HUES64 (cell line): Measurements from ENCODE around the gene KIDINS220. TPM values are rescaled to one million over a fixed set of nuclear protein-coding genes. Genes with fewer than 3 reads are reported as not detected.

Source experiments
- H3K27ac ChIP-seq: 2 replicates; pipeline ENCODE4 v1.7.0; 2013; ENCODE audit warnings: low read depth, low read length, inconsistent platforms
- H3K27me3 ChIP-seq: 2 replicates; pipeline ENCODE4 v1.6.1; 2013; ENCODE audit warnings: mild to moderate bottlenecking, low read length; ENCODE audit not compliant: insufficient read depth
- H3K36me3 ChIP-seq: 2 replicates; pipeline ENCODE4 v1.6.1; 2013; ENCODE audit warnings: mild to moderate bottlenecking, low read length; ENCODE audit not compliant: insufficient read depth
- H3K4me1 ChIP-seq: 2 replicates; pipeline ENCODE4 v1.6.1; 2013; ENCODE audit warnings: mild to moderate bottlenecking, low read length, moderate library complexity; ENCODE audit not compliant: insufficient read depth
- H3K4me3 ChIP-seq: 2 replicates; pipeline ENCODE4 v1.5.1; 2013; ENCODE audit warnings: mild to moderate bottlenecking, low read length, moderate library complexity
- H3K9ac ChIP-seq: 2 replicates; pipeline ENCODE4 v1.6.1; 2013; ENCODE audit warnings: mild to moderate bottlenecking, low read depth, low read length
- H3K9me3 ChIP-seq: 2 replicates; pipeline ENCODE4 v1.6.1; 2013; ENCODE audit warnings: low read depth, low read length; ENCODE audit not compliant: insufficient read depth
- WGBS: fragments of 150-250, 120-280 bp; methylation state at CpG from one replicate; pipeline ENCODE4 v1.1.7; 2013; ENCODE audit warnings: missing lambda C conversion rate; 5-methylcytosine and 5-hydroxymethylcytosine counted together
- polyA plus RNA-seq, 2 experiments: library from polyadenylated mRNA; stranded (reverse); fragments of 50-300 nt; gene quantifications; one replicate each; pipeline ENCODE4 v1.2.3, GENCODE V29; 2013

KIDINS220 gene
- 18.3 TPM for polyA plus RNA-seq (2013, experiment 1 of 2)
- 20.7 TPM for polyA plus RNA-seq (2013, experiment 2 of 2)

- Histone ChIP-seq H3K9ac (peak within 1 kb of the TSS; percentile 75), H3K27ac (no peak within 1 kb of the TSS), H3K4me1 (0 out of 2 replicates have a peak, but pooled peaks cover 8% of the 10 kb centered on the region), H3K36me3 (no peaks in the 10 kb centered on the region), H3K27me3 (no peaks in the 10 kb centered on the region), H3K9me3 (no peaks in the 10 kb centered on the region), H3K4me3 (peak within 1 kb of the TSS; percentile 98)
- under 1% methylated on average over 67 of the region's 67 CpGs for WGBS
These were observed at the start of gene KIDINS220 for GRCh38 chr2:8836971-8837794. TSS of gene KIDINS220 (minus strand) at chr2:8837613. CDS start at chr2:8827093, 10,520 bp downstream.

GRCh38 chr2:8886876-8887275 is 49.5 kb upstream of the KIDINS220 start:
- Histone ChIP-seq H3K27ac (no peak overlapping the region), H3K4me1 (peaks cover 11% of the 10 kb centered on the region), H3K4me3 (no peak overlapping the region), H3K9me3 (no peaks in the 10 kb centered on the region), H3K36me3 (no peaks in the 10 kb centered on the region), H3K9ac (no peak overlapping the region), H3K27me3 (no peaks in the 10 kb centered on the region)
- 94% methylated on average over 1 of the region's 2 CpGs for WGBS

- 100% methylated on average over 1 of the region's 1 CpG for whole genome bisulfite sequencing
- H3K27ac ChIP-seq = no peak overlapping the region
- H3K4me1 ChIP-seq = peaks cover 11% of the 10 kb centered on the region
- no peaks in the 10 kb centered on the region for H3K27me3 ChIP-seq
- no peak overlapping the region for H3K4me3 ChIP-seq
- no peak overlapping the region for H3K9ac ChIP-seq
- no peaks in the 10 kb centered on the region for H3K36me3 ChIP-seq
- H3K9me3 ChIP-seq = no peaks in the 10 kb centered on the region
These were observed 48.7 kb upstream of the KIDINS220 start for GRCh38 chr2:8886202-8886518.

- no peak overlapping the region for H3K27ac ChIP-seq
- no peak overlapping the region for H3K4me3 ChIP-seq
- H3K27me3 ChIP-seq = no peaks in the 10 kb centered on the region
- H3K36me3 ChIP-seq = peaks cover 3% of the 10 kb centered on the region; the same call in 1 of the 2 replicates
- H3K9ac ChIP-seq = no peak overlapping the region
- H3K4me1 ChIP-seq = peaks cover 11% of the 10 kb centered on the region
- WGBS = 92% methylated on average over 7 of the region's 7 CpGs
- no peaks in the 10 kb centered on the region for H3K9me3 ChIP-seq
These were observed 48.2 kb upstream of the KIDINS220 start for GRCh38 chr2:8885449-8886201.

- Histone ChIP-seq H3K36me3 (peaks cover 6% of the 10 kb centered on the region; the same call in 1 of the 2 replicates), H3K9ac (no peak overlapping the region), H3K4me3 (no peak overlapping the region), H3K27me3 (no peaks in the 10 kb centered on the region), H3K4me1 (peaks cover 11% of the 10 kb centered on the region), H3K27ac (no peak overlapping the region), H3K9me3 (no peaks in the 10 kb centered on the region)
- WGBS = 96% methylated on average over 4 of the region's 4 CpGs
These were observed 47.4 kb upstream of the KIDINS220 start for GRCh38 chr2:8884812-8885211.

GRCh38 chr2:8882094-8882493 is 44.7 kb upstream of the KIDINS220 start:
- H3K36me3 ChIP-seq = peaks cover 12% of the 10 kb centered on the region; the same call in 1 of the 2 replicates
- no peaks in the 10 kb centered on the region for H3K27me3 ChIP-seq
- H3K4me3 ChIP-seq = no peak overlapping the region
- H3K9ac ChIP-seq = no peak overlapping the region
- no peak overlapping the region for H3K27ac ChIP-seq
- H3K4me1 ChIP-seq = no peaks in the 10 kb centered on the region; the same call in 1 of the 2 replicates
- WGBS = 63% methylated on average over 5 of the region's 5 CpGs
- H3K9me3 ChIP-seq = no peaks in the 10 kb centered on the region

- Histone ChIP-seq H3K9ac (no peak overlapping the region), H3K27ac (no peak overlapping the region), H3K9me3 (no peaks in the 10 kb centered on the region), H3K27me3 (no peaks in the 10 kb centered on the region), H3K36me3 (peaks cover 33% of the 10 kb centered on the region), H3K4me1 (no peaks in the 10 kb centered on the region), H3K4me3 (no peak overlapping the region)
- WGBS = 69% methylated on average over 4 of the region's 4 CpGs
These were observed 40.5 kb upstream of the KIDINS220 start for GRCh38 chr2:8877894-8878293.

GRCh38 chr2:8877332-8877731 is 39.9 kb upstream of the KIDINS220 start:
- Histone ChIP-seq H3K9ac (no peak overlapping the region), H3K27ac (no peak overlapping the region), H3K4me3 (no peak overlapping the region), H3K27me3 (no peaks in the 10 kb centered on the region), H3K4me1 (no peaks in the 10 kb centered on the region), H3K9me3 (no peaks in the 10 kb centered on the region), H3K36me3 (peaks cover 33% of the 10 kb centered on the region)
- WGBS = 89% methylated on average over 4 of the region's 4 CpGs

- Histone ChIP-seq H3K9ac (no peak overlapping the region), H3K4me1 (no peaks in the 10 kb centered on the region)
These were observed 39.2 kb upstream of the KIDINS220 start for GRCh38 chr2:8876628-8877027.

GRCh38 chr2:8872821-8873432 is 35.5 kb upstream of the KIDINS220 start:
- Histone ChIP-seq H3K27me3 (no peaks in the 10 kb centered on the region), H3K9ac (no peak overlapping the region), H3K36me3 (peaks cover 26% of the 10 kb centered on the region), H3K27ac (no peak overlapping the region), H3K9me3 (no peaks in the 10 kb centered on the region), H3K4me3 (no peak overlapping the region), H3K4me1 (no peaks in the 10 kb centered on the region)
- 50% methylated on average over 9 of the region's 11 CpGs for WGBS

More at GRCh38 chr2:8876628-8877027, 39.2 kb upstream of the KIDINS220 start:
- Histone ChIP-seq H3K36me3 (peaks cover 33% of the 10 kb centered on the region), H3K9me3 (no peaks in the 10 kb centered on the region), H3K27ac (no peak overlapping the region), H3K4me3 (no peak overlapping the region), H3K27me3 (no peaks in the 10 kb centered on the region)

GRCh38 chr2:8870441-8870840 is 33.0 kb upstream of the KIDINS220 start:
- no peaks in the 10 kb centered on the region for H3K9me3 ChIP-seq
- no peak overlapping the region for H3K4me3 ChIP-seq
- H3K4me1 ChIP-seq = no peaks in the 10 kb centered on the region
- H3K36me3 ChIP-seq = peaks cover 5% of the 10 kb centered on the region; the same call in 1 of the 2 replicates
- H3K27me3 ChIP-seq = no peaks in the 10 kb centered on the region
- H3K27ac ChIP-seq = no peak overlapping the region
- H3K9ac ChIP-seq = no peak overlapping the region
- WGBS = 92% methylated on average over 2 of the region's 2 CpGs
